ENCODE measurements around the gene KDM1A. TPM values are rescaled to one million over a fixed set of nuclear protein-coding genes. Genes with fewer than 3 reads are reported as not detected.

Gene KDM1A
- total and polyA plus RNA-seq, 2 donors (not counting 3 experiments of a cell fraction or from before 2014, with no cell fraction given): 105 to 111 TPM

DNA sequence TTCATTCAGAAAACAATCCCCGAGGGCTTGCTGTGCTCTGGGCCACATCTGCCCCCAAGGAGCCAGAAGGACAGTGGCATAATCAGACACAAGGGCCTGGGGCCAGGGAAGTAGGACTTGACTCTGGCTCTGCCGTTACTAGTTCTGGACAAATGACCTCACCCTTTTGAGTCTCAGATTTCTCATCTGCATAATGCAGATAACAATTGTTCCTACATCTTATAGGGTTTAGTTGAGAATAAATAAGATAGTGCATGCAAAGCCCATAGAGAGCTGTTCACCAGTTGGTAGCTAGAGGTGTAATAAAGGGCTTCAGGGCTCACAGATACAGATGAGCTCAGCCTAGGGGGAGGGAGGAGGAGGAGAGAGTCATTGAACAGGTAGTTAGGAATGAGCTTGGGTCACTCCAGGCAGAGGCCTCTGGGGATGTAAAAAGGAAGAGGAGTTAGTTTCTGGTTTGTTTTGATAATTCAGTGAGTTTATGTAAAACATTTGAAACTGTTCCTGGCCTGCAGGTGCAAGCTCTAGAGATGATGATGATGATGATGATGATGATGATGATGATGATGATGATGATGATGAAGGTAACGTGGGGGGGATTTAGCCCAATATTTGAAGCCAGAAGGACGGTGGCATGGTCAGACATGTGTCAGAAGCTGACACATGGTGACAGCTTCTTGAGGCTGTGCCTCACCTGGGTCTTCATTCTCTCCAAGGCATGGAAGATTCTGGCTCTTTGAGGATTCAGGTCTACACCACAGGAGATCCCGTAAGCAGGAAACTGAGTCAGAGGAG is 47.5 kb upstream of the KDM1A start:
- POLR2A ChIA-PET: interaction anchor here (0.6 kb wide), 1 partner anchor 148 kb away, joined by 3 read pairs; no protein-coding TSS in a partner anchor
- CTCF ChIA-PET: interaction anchor here (0.7 to 2.3 kb wide), 6 partner anchors 8 to 568 kb away, joined by 3 to 8 read pairs (median 4); no protein-coding TSS in a partner anchor
- FAIRE-seq (no peak), DNase-seq (ENCODE audit: low read depth, low spot score) (no peak)
- no peaks in the 10 kb centered on the region for H3K79me2 ChIP-seq (ENCODE audit: control insufficient read depth, insufficient read depth, low read length)
- no peaks in the 10 kb centered on the region for H3K36me3 ChIP-seq (ENCODE audit: control insufficient read depth in 2 of 2, extremely low read depth in 1 of 2, insufficient read depth in 2 of 2, low read length in 2 of 2)
- no TSS peak for BruUV-seq (replicated peaks)
- no peaks in the 10 kb centered on the region for H3K9me1 ChIP-seq (replicated peaks; ENCODE audit: control insufficient read depth, extremely low read depth, insufficient read depth, low read length)
- H3K4me1 ChIP-seq (ENCODE audit: control insufficient read depth, extremely low read depth, insufficient read depth, low read length): peaks cover 16% of the 10 kb centered on the region
- H2AFZ ChIP-seq (ENCODE audit: low read depth, low read length): no peak overlapping the region
- no peak overlapping the region for H3K9ac ChIP-seq (replicated peaks; ENCODE audit: extremely low read depth, insufficient read depth, low read length)
- intact Hi-C loops (cut with micrococcal nuclease) (loop anchor here (10.0 kb wide), 1 partner anchor 663 kb away; no protein-coding TSS in a partner anchor), dilution Hi-C loops (cut with MboI; ENCODE audit: extremely low pct_ligation_motif_present, low sequenced_read_pairs) (loop anchor here (25.0 kb wide), 1 partner anchor 310 kb away; the partner anchor contains the start of gene C1QB)
- no peak overlapping the region for H3K4me3 ChIP-seq (replicated peaks in 1 of 3; ENCODE audit: insufficient read depth in 1 of 3, low read depth in 1 of 3, low read length in 3 of 3)
- TF ChIP-seq, protein P1, sequence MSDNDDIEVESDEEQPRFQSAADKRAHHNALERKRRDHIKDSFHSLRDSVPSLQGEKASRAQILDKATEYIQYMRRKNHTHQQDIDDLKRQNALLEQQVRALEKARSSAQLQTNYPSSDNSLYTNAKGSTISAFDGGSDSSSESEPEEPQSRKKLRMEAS (IDR thresholded peaks at IDR 0.05; ENCODE audit: insufficient read depth, insufficient read length): no peak
- peaks cover 23 to 32% of the 10 kb centered on the region in 2 experiments for H3K27me3 ChIP-seq (ENCODE audit: control insufficient read depth in 2 of 2, insufficient read depth in 2 of 2, low read length in 2 of 2)
- H4K20me1 ChIP-seq (replicated peaks; ENCODE audit: control insufficient read depth, extremely low read depth, insufficient read depth, low read length): no peaks in the 10 kb centered on the region
- no peaks in the 10 kb centered on the region for H3K9me3 ChIP-seq (replicated peaks; ENCODE audit: control insufficient read depth, insufficient read depth, low read length)
- no peak overlapping the region for H3K27ac ChIP-seq (ENCODE audit: insufficient read depth, low read depth, low read length)
- H3K4me2 ChIP-seq (ENCODE audit: insufficient read depth, low read length): no peak overlapping the region

DNA sequence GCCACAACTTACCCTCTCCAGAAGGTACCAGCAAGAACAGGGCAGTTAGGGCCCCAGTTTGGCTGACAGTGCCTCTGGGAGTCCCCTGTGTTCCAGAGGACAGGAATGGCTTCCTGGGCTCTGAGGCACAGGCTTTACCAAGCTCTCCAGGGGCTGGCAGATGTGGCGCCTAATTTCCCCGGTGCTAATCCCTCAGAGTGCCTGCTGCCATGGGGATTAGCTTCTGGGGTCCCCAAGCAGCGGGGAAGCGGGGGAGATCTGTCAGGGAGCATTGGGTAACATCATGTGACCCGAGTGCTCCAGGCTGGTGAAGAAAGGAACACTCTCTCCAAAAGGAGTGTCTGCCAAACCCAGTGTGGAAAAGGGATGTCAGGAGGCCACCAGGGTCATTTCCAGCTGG is 46.5 kb upstream of the KDM1A start, which contains the start of gene LACTBL1:
Gene LACTBL1 (minus strand): TSS at position 107 of the 400 bp plus-strand sequence. CDS start 550 bp downstream, outside the sequence.
- H3K27me3 ChIP-seq (ENCODE audit: control insufficient read depth in 2 of 2, insufficient read depth in 2 of 2, low read length in 2 of 2): peaks cover 21 to 31% of the 10 kb centered on the region in 2 experiments
- intact Hi-C loops (cut with micrococcal nuclease) (loop anchor here (10.0 kb wide), 1 partner anchor 662 kb away; no protein-coding TSS in a partner anchor), dilution Hi-C loops (cut with MboI; ENCODE audit: extremely low pct_ligation_motif_present, low sequenced_read_pairs) (loop anchor here (25.0 kb wide), 1 partner anchor 310 kb away; the partner anchor contains the start of gene C1QB)
- TF ChIP-seq FOS (IDR thresholded peaks at IDR 0.05; ENCODE audit: borderline replicate concordance, insufficient read depth, low read length) (no peak), GATA2 (IDR thresholded peaks at IDR 0.05; ENCODE audit: insufficient read depth, insufficient read length, low read depth, low read length) (no peak), MYC (IDR thresholded peaks at IDR 0.05; ENCODE audit: low read depth, low read length) (no peak), EZH2 (IDR thresholded peaks at IDR 0.05; ENCODE audit: borderline replicate concordance, low read depth, low read length, severe bottlenecking) (no peak)
- TF ChIP-seq, protein P2, sequence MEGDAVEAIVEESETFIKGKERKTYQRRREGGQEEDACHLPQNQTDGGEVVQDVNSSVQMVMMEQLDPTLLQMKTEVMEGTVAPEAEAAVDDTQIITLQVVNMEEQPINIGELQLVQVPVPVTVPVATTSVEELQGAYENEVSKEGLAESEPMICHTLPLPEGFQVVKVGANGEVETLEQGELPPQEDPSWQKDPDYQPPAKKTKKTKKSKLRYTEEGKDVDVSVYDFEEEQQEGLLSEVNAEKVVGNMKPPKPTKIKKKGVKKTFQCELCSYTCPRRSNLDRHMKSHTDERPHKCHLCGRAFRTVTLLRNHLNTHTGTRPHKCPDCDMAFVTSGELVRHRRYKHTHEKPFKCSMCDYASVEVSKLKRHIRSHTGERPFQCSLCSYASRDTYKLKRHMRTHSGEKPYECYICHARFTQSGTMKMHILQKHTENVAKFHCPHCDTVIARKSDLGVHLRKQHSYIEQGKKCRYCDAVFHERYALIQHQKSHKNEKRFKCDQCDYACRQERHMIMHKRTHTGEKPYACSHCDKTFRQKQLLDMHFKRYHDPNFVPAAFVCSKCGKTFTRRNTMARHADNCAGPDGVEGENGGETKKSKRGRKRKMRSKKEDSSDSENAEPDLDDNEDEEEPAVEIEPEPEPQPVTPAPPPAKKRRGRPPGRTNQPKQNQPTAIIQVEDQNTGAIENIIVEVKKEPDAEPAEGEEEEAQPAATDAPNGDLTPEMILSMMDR (IDR thresholded peaks at IDR 0.05; ENCODE audit: extremely low read depth in 1 of 2, insufficient read depth in 1 of 2, low read depth in 1 of 2, low read length in 2 of 2): no peak
- TF ChIP-seq, protein P1 (IDR thresholded peaks at IDR 0.05; ENCODE audit: insufficient read depth, insufficient read length): no peak
- ChIA-PET CTCF (interaction anchor here (1.4 to 2.3 kb wide), 2 partner anchors 9 to 212 kb away, joined by 3 to 8 read pairs; no protein-coding TSS in a partner anchor), POLR2A (interaction anchor here (0.6 kb wide), 1 partner anchor 147 kb away, joined by 3 read pairs; no protein-coding TSS in a partner anchor)
- DNase-seq (ENCODE audit: low read depth, low spot score) (no peak), FAIRE-seq (no peak)
- no peaks in the 10 kb centered on the region for H4K20me1 ChIP-seq (replicated peaks; ENCODE audit: control insufficient read depth, extremely low read depth, insufficient read depth, low read length)
- no peak within 1 kb of the TSS for H3K9ac ChIP-seq (replicated peaks; ENCODE audit: extremely low read depth, insufficient read depth, low read length)
- no peak within 1 kb of the TSS for H2AFZ ChIP-seq (ENCODE audit: low read depth, low read length)
- no peaks in the 10 kb centered on the region for H3K79me2 ChIP-seq (ENCODE audit: control insufficient read depth, insufficient read depth, low read length)
- no peak within 1 kb of the TSS for H3K4me2 ChIP-seq (ENCODE audit: insufficient read depth, low read length)
- no peaks in the 10 kb centered on the region for H3K36me3 ChIP-seq (ENCODE audit: control insufficient read depth in 2 of 2, extremely low read depth in 1 of 2, insufficient read depth in 2 of 2, low read length in 2 of 2)
- H3K27ac ChIP-seq (ENCODE audit: insufficient read depth, low read depth, low read length): no peak within 1 kb of the TSS
- peaks cover 16% of the 10 kb centered on the region for H3K4me1 ChIP-seq (ENCODE audit: control insufficient read depth, extremely low read depth, insufficient read depth, low read length)
- H3K9me1 ChIP-seq (replicated peaks; ENCODE audit: control insufficient read depth, extremely low read depth, insufficient read depth, low read length): no peaks in the 10 kb centered on the region
- no peaks in the 10 kb centered on the region for H3K9me3 ChIP-seq (replicated peaks; ENCODE audit: control insufficient read depth, insufficient read depth, low read length)
- BruUV-seq (replicated peaks): no TSS peak
- H3K4me3 ChIP-seq (replicated peaks in 1 of 3; ENCODE audit: insufficient read depth in 1 of 3, low read depth in 1 of 3, low read length in 3 of 3): no peak within 1 kb of the TSS
